GM12878 (cell line): ENCODE data around the gene MGST3. TPM values are rescaled to one million over a fixed set of nuclear protein-coding genes. Genes with fewer than 3 reads are reported as not detected.

Experiments used
- CBFB ChIP-seq: IDR thresholded peaks from 2 replicates; pipeline ENCODE4 v1.6.1; 2016; ENCODE audit warnings: antibody characterized with exemption, low read depth
- CHD4 ChIP-seq: fragments of 200-600 bp; sonication (generic); IDR thresholded peaks from 2 replicates; pipeline ENCODE4 v1.6.1; 2016; ENCODE audit warnings: mild to moderate bottlenecking
- CREB1 ChIP-seq: IDR thresholded peaks from 2 replicates; pipeline ENCODE4 v1.6.1; 2012; ENCODE audit warnings: low read depth, mild to moderate bottlenecking, inconsistent platforms
- CUX1 ChIP-seq: IDR thresholded peaks from 2 replicates; pipeline ENCODE4 v1.6.1; 2012; ENCODE audit warnings: improper control_type of control experiment, low read depth, low read length; ENCODE audit not compliant: insufficient replicate concordance
- ELK1 ChIP-seq: IDR thresholded peaks from 2 replicates; pipeline ENCODE4 v1.6.1; 2012; ENCODE audit warnings: low read depth, low read length, improper control_type of control experiment
- FOXK2 ChIP-seq: fragments of 450-650 bp; IDR thresholded peaks from 2 replicates; pipeline ENCODE4 v1.6.1; 2017; ENCODE audit warnings: mild to moderate bottlenecking, moderate library complexity
- HDAC6 ChIP-seq: fragments of 200-600 bp; sonication (generic); IDR thresholded peaks from one replicate; pipeline ENCODE4 v1.8.0; 2017; ENCODE audit warnings: antibody characterized with exemption; ENCODE audit not compliant: unreplicated experiment
- IKZF2 ChIP-seq, 2 experiments: fragments of 450-650 bp; IDR thresholded peaks; 2 replicates each; pipeline ENCODE4 v1.6.1; 2017; ENCODE audit warnings: mild to moderate bottlenecking in 2 of 2, moderate library complexity in 2 of 2
- LARP7 ChIP-seq: fragments of 450-650 bp; IDR thresholded peaks from 2 replicates; pipeline ENCODE4 v1.6.1; 2017; ENCODE audit warnings: mild to moderate bottlenecking
- MEF2A ChIP-seq: IDR thresholded peaks from 2 replicates; pipeline ENCODE4 v1.6.1; 2011; ENCODE audit warnings: low read depth, mild to moderate bottlenecking, low read length, moderate library complexity; ENCODE audit not compliant: insufficient read depth
- MYB ChIP-seq: fragments of 150-350 bp; IDR thresholded peaks from 2 replicates; pipeline ENCODE4 v1.6.1; 2014; ENCODE audit warnings: mild to moderate bottlenecking, low read depth, low read length, borderline replicate concordance
- NFIC ChIP-seq: IDR thresholded peaks from 2 replicates; pipeline ENCODE4 v1.6.1; 2012; ENCODE audit warnings: low read depth, mild to moderate bottlenecking, inconsistent platforms, low read length, moderate library complexity
- NFXL1 ChIP-seq: fragments of 450-650 bp; IDR thresholded peaks from 2 replicates; pipeline ENCODE4 v1.6.1; 2017; ENCODE audit warnings: antibody characterized with exemption, mild to moderate bottlenecking, borderline replicate concordance
- NKRF ChIP-seq: fragments of 450-650 bp; conservative IDR thresholded peaks from 2 replicates; pipeline ENCODE4 v1.6.1; 2017; ENCODE audit warnings: mild to moderate bottlenecking, moderate library complexity
- NRF1 ChIP-seq: conservative IDR thresholded peaks from 2 replicates; pipeline ENCODE4 v1.6.1; 2011; ENCODE audit warnings: mild to moderate bottlenecking, low read depth, low read length, improper control_type of control experiment
- SMAD5 ChIP-seq: IDR thresholded peaks from 2 replicates; pipeline ENCODE4 v1.6.1; 2016; ENCODE audit warnings: antibody characterized with exemption, low read depth
- SMARCA5 ChIP-seq: fragments of 450-650 bp; IDR thresholded peaks from 2 replicates; pipeline ENCODE4 v1.6.1; 2017; ENCODE audit warnings: mild to moderate bottlenecking
- STAT1 ChIP-seq: fragments of 450-650 bp; conservative IDR thresholded peaks from 2 replicates; pipeline ENCODE4 v1.6.1; 2014; ENCODE audit warnings: antibody characterized with exemption, mild to moderate bottlenecking
- YY1 ChIP-seq: IDR thresholded peaks from 2 replicates; pipeline ENCODE4 v1.6.1; 2011; ENCODE audit warnings: low read depth, mild to moderate bottlenecking, low read length
- ZNF274 ChIP-seq: IDR thresholded peaks from one replicate; pipeline ENCODE4 v1.8.0; 2011; ENCODE audit not compliant: insufficient read length, insufficient read depth
- polyA plus RNA-seq, 11 experiments: library from polyadenylated mRNA; depleted of rRNA in 4 of 11; unstranded in 6 of 11; stranded (reverse) in 5 of 11; fragments of >200 nt; fragmentation: Nextera tagmentation in 4 of 11; fragmentation: Illumina TruSeq in 1 of 11; extraction: Ambion mirVana in 4 of 11; extraction: Trizol in 1 of 11; gene quantifications; 1 replicate in 1 of 11; 2 replicates in 10 of 11; pipeline versions ENCODE4 v1.2.1 to v1.2.3, GENCODE V29; 2011 to 2016; ENCODE audit warnings: inconsistent platforms in 2 of 11, missing spikeins in 2 of 11, low read depth in 1 of 11
- total RNA-seq, 4 experiments: library from RNA; depleted of rRNA in 3 of 4; stranded (reverse); fragments of >200 nt in 3 of 4; fragmentation: Illumina TruSeq in 1 of 4; extraction: Trizol in 1 of 4; gene quantifications; 2 replicates each; pipeline versions ENCODE4 v1.2.1 to v1.2.3, GENCODE V29; 2013 to 2021
- TF ChIP-seq, protein P1 (sequence below): fragments of 450-650 bp; IDR thresholded peaks from 2 replicates; pipeline ENCODE4 v1.6.1; 2016; ENCODE audit warnings: mild to moderate bottlenecking

MGST3 gene
- total and polyA plus RNA-seq, 10 of the 15 experiments (the other 5 are each of a cell fraction or from before 2014, with no cell fraction given), result 37.3 to 145 (median 68.8) TPM

- TF ChIP-seq NFXL1 (no peak), HDAC6 (no peak), YY1 (peak; percentile 45; the same call in 1 of the 2 replicates), FOXK2 (no peak), CHD4 (no peak), MYB (no peak), CREB1 (no peak), NRF1 (no peak), LARP7 (no peak), CBFB (no peak), ZNF274 (no peak), SMAD5 (no peak), MEF2A (0 out of 2 replicates have a peak, but pooled peaks have one; percentile 27), SMARCA5 (0 out of 2 replicates have a peak, but pooled peaks have one; percentile 19), IKZF2 (IDR thresholded peaks at IDR 0.05) (0 out of 4 replicates have a peak, but pooled peaks of 1 of the 2 experiments have one; percentile 12), CUX1 (no peak), NFIC (no peak), NKRF (no peak), ELK1 (no peak), STAT1 (no peak)
- TF ChIP-seq, protein P1, sequence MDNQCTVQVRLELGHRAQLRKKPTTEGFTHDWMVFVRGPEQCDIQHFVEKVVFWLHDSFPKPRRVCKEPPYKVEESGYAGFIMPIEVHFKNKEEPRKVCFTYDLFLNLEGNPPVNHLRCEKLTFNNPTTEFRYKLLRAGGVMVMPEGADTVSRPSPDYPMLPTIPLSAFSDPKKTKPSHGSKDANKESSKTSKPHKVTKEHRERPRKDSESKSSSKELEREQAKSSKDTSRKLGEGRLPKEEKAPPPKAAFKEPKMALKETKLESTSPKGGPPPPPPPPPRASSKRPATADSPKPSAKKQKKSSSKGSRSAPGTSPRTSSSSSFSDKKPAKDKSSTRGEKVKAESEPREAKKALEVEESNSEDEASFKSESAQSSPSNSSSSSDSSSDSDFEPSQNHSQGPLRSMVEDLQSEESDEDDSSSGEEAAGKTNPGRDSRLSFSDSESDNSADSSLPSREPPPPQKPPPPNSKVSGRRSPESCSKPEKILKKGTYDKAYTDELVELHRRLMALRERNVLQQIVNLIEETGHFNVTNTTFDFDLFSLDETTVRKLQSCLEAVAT, result no peak
These were observed 37.9 kb upstream of the MGST3 start (continued) for GRCh38 chr1:165592945-165593823.
